IPS-18a (cell line): ENCODE measurements around the gene DSCAML1.

Experiments used
- H3K27ac ChIP-seq: one replicate; pipeline ENCODE4 v1.5.1; 2013; ENCODE audit warnings: low read length
- H3K27me3 ChIP-seq: one replicate; pipeline ENCODE4 v1.6.1; 2013; ENCODE audit warnings: mild to moderate bottlenecking, low read length; ENCODE audit not compliant: control insufficient read depth, insufficient read depth
- H3K36me3 ChIP-seq: one replicate; pipeline ENCODE4 v1.6.1; 2013; ENCODE audit warnings: low read depth, low read length; ENCODE audit not compliant: control insufficient read depth
- H3K4me1 ChIP-seq: one replicate; pipeline ENCODE4 v1.6.1; 2013; ENCODE audit warnings: low read depth, low read length; ENCODE audit not compliant: control insufficient read depth
- H3K4me3 ChIP-seq: one replicate; pipeline ENCODE4 v1.5.1; 2013; ENCODE audit warnings: low read length
- H3K9ac ChIP-seq: one replicate; pipeline ENCODE4 v1.6.1; 2013; ENCODE audit warnings: mild to moderate bottlenecking, low read length, moderate library complexity
- H3K9me3 ChIP-seq: one replicate; pipeline ENCODE4 v1.6.1; 2013; ENCODE audit warnings: low read depth, low read length; ENCODE audit not compliant: control insufficient read depth

The DSCAML1 gene

DNA sequence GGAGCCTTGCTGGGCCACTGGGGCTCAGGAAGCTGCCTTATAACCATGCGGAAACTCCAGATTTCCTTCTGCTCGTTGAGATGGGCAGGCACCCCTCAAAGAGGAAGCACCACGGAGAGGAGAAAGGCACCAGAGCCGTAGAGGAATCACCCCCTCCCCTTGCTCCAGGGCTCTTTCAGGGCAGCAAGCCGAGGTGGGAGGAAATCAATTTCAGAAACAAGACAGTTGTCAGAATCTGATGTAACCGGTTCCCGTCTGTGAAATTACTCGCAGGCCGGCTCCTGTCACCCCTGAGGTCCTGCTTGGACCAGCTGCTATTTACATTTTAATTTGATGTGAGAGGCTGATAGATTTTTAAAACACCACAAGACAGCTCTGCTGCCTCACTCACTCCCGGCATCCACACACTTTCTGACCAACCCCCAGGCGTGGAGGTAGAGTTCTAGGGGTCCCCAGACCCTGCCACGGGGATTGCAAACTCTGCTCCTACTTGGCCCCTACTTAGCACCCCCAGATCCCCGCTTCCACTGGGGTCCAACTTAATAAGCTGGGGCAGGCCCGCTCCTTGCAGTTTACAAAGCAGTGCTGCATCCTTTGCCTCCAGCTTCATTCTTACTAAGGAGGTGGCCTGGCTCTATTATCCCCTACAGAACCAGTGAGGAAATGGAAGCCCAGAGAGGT, 306.9 kb downstream of the DSCAML1 start:
- H3K36me3 ChIP-seq = no peaks in the 10 kb centered on the region
- no peaks in the 10 kb centered on the region for H3K9me3 ChIP-seq
- no peak overlapping the region for H3K27ac ChIP-seq
- no peak overlapping the region for H3K4me3 ChIP-seq
- no peak overlapping the region for H3K9ac ChIP-seq
- H3K4me1 ChIP-seq = peaks cover 16% of the 10 kb centered on the region
- no peaks in the 10 kb centered on the region for H3K27me3 ChIP-seq

DNA sequence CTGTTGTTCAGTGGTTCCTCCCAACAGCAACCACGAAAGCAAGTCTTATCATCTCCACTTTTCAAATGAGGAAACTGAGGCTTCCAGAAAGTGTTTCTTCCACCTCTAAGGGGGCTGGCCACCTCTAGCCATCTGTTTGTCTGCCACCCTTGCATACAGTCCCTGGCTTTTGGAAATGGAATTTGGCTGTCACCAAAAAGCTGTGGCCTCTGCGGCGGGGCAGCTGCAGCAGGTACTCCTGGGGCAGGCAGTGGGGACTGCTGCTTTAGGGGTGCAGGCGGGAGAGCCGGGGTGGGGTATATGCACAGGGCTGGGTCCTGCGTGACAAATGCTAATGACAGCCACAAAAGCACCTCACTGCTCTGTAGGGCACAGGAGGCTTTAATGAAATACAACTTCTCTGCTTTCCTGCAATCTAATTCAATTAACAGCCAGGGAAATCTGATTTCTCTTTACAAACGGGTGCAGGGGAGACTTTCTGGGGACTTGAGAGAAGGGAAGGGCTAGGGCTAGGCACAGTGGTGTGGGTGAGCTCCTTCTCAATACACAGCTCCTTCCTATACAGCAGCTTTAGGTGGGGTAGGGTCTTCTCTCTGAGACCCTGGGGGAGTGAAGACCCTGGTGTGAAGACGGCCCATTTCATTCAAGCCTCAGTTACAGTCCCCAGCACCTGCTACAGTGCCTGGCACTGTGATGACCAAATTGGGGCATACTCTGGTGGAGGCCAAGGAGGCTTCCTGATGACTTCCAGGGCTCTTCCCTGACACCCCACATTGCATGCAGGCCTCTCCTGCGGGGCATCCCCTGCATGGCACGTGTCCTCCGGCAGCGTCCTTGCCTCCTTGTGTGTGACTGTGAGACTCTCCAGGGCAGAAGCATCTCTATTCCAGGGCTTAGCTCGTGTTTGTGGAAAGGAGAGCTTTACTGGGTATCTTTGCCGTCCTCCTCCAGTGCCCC, 307.7 kb downstream of the DSCAML1 start:
- Histone ChIP-seq H3K9ac (no peak overlapping the region), H3K4me1 (peaks cover 20% of the 10 kb centered on the region), H3K27me3 (no peaks in the 10 kb centered on the region)

DNA sequence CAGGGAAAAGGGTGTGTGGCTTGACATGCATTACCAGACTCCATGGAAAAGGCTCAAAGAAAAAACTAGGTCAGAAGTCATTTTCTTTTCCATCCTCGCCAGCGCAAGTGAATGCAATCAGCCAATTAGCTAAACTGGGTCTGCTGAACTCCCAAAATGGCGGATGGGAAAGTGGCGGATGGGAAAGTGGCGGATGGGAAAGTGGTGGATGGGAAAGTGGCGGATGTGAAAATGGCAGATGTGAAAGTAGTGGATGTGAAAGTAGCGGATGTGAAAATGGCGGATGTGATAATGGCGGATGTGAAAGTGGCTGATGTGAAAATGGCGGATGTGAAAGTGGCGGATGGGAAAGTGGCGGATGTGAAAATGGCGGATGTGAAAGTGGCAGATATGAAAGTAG, 311.0 kb downstream of the DSCAML1 start:
- no peaks in the 10 kb centered on the region for H3K27me3 ChIP-seq
- H3K4me3 ChIP-seq = no peak overlapping the region
- H3K9me3 ChIP-seq = no peaks in the 10 kb centered on the region
- H3K27ac ChIP-seq = no peak overlapping the region
- H3K36me3 ChIP-seq = no peaks in the 10 kb centered on the region
- peaks cover 21% of the 10 kb centered on the region for H3K4me1 ChIP-seq
- H3K9ac ChIP-seq = no peak overlapping the region

More for the DNA sequence above, 307.7 kb downstream of the DSCAML1 start:
- no peak overlapping the region for H3K27ac ChIP-seq
- H3K4me3 ChIP-seq = no peak overlapping the region
- H3K36me3 ChIP-seq = no peaks in the 10 kb centered on the region
- H3K9me3 ChIP-seq = no peaks in the 10 kb centered on the region

GRCh38 chr11:117484156-117484555, 312.9 kb downstream of the DSCAML1 start:
- Histone ChIP-seq H3K9ac (no peak overlapping the region), H3K27ac (no peak overlapping the region), H3K4me1 (peaks cover 16% of the 10 kb centered on the region), H3K27me3 (no peaks in the 10 kb centered on the region), H3K4me3 (no peak overlapping the region), H3K36me3 (no peaks in the 10 kb centered on the region), H3K9me3 (no peaks in the 10 kb centered on the region)

DNA sequence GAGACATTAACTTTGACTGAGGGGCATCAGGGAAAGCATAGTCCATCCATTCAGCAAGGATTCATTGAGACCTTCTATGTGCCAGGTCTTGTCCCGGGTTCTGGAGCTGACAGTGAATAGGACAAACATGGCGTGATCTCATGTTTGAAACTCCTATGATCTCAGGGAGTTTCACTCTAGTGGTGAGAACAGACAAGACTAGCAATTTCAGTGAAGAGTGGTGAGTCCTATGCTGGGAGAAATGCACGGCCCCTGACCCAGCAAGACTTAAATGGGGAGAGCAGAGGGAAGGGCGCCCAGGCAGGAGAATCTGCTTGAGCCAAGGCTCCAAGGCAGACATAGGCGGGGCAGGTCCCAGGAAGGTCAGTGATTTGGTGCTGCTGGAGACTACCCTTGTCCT, 313.6 kb downstream of the DSCAML1 start:
- no peak overlapping the region for H3K4me3 ChIP-seq
- H3K9me3 ChIP-seq = no peaks in the 10 kb centered on the region
- H3K27ac ChIP-seq = no peak overlapping the region
- H3K4me1 ChIP-seq = peaks cover 16% of the 10 kb centered on the region
- no peaks in the 10 kb centered on the region for H3K36me3 ChIP-seq
- H3K27me3 ChIP-seq = no peaks in the 10 kb centered on the region
- no peak overlapping the region for H3K9ac ChIP-seq

- Histone ChIP-seq H3K4me3 (no peak overlapping the region), H3K9me3 (no peaks in the 10 kb centered on the region), H3K36me3 (no peaks in the 10 kb centered on the region), H3K27me3 (no peaks in the 10 kb centered on the region), H3K9ac (no peak overlapping the region), H3K27ac (no peak overlapping the region), H3K4me1 (peaks cover 16% of the 10 kb centered on the region)
Measured at GRCh38 chr11:117482881-117483280, 314.1 kb downstream of the DSCAML1 start.

- H3K9me3 ChIP-seq = no peaks in the 10 kb centered on the region
- no peak overlapping the region for H3K4me3 ChIP-seq
- H3K4me1 ChIP-seq = peaks cover 16% of the 10 kb centered on the region
- H3K36me3 ChIP-seq = no peaks in the 10 kb centered on the region
- H3K27me3 ChIP-seq = no peaks in the 10 kb centered on the region
- H3K27ac ChIP-seq = no peak overlapping the region
- H3K9ac ChIP-seq = no peak overlapping the region
Measured at GRCh38 chr11:117481885-117482284, 315.1 kb downstream of the DSCAML1 start.

GRCh38 chr11:117481036-117481435, 316.0 kb downstream of the DSCAML1 start:
- Histone ChIP-seq H3K4me1 (peaks cover 16% of the 10 kb centered on the region), H3K9ac (no peak overlapping the region), H3K27ac (no peak overlapping the region), H3K27me3 (no peaks in the 10 kb centered on the region), H3K4me3 (no peak overlapping the region), H3K36me3 (no peaks in the 10 kb centered on the region), H3K9me3 (no peaks in the 10 kb centered on the region)

- no peak overlapping the region for H3K4me3 ChIP-seq
- no peak overlapping the region for H3K9ac ChIP-seq
- H3K4me1 ChIP-seq = peaks cover 22% of the 10 kb centered on the region
- H3K27ac ChIP-seq = no peak overlapping the region
- H3K36me3 ChIP-seq = no peaks in the 10 kb centered on the region
- no peaks in the 10 kb centered on the region for H3K9me3 ChIP-seq
- H3K27me3 ChIP-seq = no peaks in the 10 kb centered on the region
Measured at GRCh38 chr11:117480221-117480620, 316.8 kb downstream of the DSCAML1 start.

DNA sequence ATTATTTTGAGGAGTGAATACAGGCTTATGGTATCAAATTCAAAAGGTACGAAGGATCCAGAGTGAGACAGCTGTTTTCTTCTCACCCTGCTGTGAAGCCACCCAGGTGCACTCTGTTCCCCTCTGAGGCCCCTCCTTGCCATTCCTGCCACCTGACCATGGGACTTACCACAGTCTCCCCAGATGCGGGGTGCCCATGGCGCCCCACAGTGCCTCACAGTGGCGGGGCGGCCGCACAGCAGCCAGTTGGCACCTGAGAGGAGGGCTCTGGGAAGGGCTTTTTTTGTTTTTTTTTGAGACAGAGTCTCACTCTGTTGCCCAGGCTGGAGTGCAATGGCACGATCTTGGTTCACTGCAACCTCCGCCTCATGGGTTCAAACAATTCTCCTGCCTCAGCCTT, 317.6 kb downstream of the DSCAML1 start:
- peaks cover 21% of the 10 kb centered on the region for H3K4me1 ChIP-seq
- no peaks in the 10 kb centered on the region for H3K9me3 ChIP-seq
- H3K9ac ChIP-seq = no peak overlapping the region
- H3K27ac ChIP-seq = no peak overlapping the region
- H3K4me3 ChIP-seq = no peak overlapping the region
- no peaks in the 10 kb centered on the region for H3K27me3 ChIP-seq
- H3K36me3 ChIP-seq = no peaks in the 10 kb centered on the region

GRCh38 chr11:117478926-117479325, 318.1 kb downstream of the DSCAML1 start:
- Histone ChIP-seq H3K27ac (no peak overlapping the region), H3K36me3 (no peaks in the 10 kb centered on the region), H3K9me3 (no peaks in the 10 kb centered on the region), H3K4me1 (peaks cover 19% of the 10 kb centered on the region), H3K4me3 (no peak overlapping the region), H3K27me3 (no peaks in the 10 kb centered on the region), H3K9ac (no peak overlapping the region)
